Calu3 (cell line): ENCODE measurements around the gene KCNJ5. TPM values are rescaled to one million over a fixed set of nuclear protein-coding genes. Genes with fewer than 3 reads are reported as not detected.

ENCODE experiments used
- BruUV-seq: library from RNA; stranded (reverse); fragments of 400-500 nt; replicated peaks from 2 replicates; lab custom pipeline; 2021; lab: Mats Ljungman, UMichigan
- CTCF ChIA-PET: fragments of 300-600 bp; sonication (Branson Sonifier 250); formaldehyde crosslinking; loops from one replicate; lab custom pipeline; 2022; ENCODE audit warnings: antibody characterized with exemption; lab: Charles Lee
- DNase-seq: peaks from one replicate; pipeline ENCODE4 v3.0.0; 2022
- H3K27ac Mint-ChIP-seq: one replicate; pipeline ENCODE4 v1.8.0; 2022; ENCODE audit warnings: mixed read lengths; ENCODE audit not compliant: unreplicated experiment
- H3K27me3 Mint-ChIP-seq: one replicate; pipeline ENCODE4 v1.8.0; 2022; ENCODE audit warnings: mixed read lengths; ENCODE audit not compliant: unreplicated experiment
- H3K36me3 Mint-ChIP-seq: one replicate; pipeline ENCODE4 v1.8.0; 2022; ENCODE audit warnings: mild to moderate bottlenecking, moderate library complexity, mixed read lengths; ENCODE audit not compliant: insufficient read depth, unreplicated experiment
- H3K4me1 Mint-ChIP-seq: one replicate; pipeline ENCODE4 v1.8.0; 2022; ENCODE audit warnings: mild to moderate bottlenecking, low read depth, mixed read lengths; ENCODE audit not compliant: unreplicated experiment
- H3K4me3 Mint-ChIP-seq: one replicate; pipeline ENCODE4 v1.8.0; 2022; ENCODE audit warnings: mild to moderate bottlenecking, low read depth, moderate library complexity, mixed read lengths; ENCODE audit not compliant: unreplicated experiment
- H3K9me3 Mint-ChIP-seq: one replicate; pipeline ENCODE4 v1.8.0; 2022; ENCODE audit warnings: low read depth, mixed read lengths; ENCODE audit not compliant: unreplicated experiment
- CTCF ChIP-seq: fragments of 200-600 bp; IDR thresholded peaks from one replicate; pipeline ENCODE4 v1.8.0; 2022; ENCODE audit warnings: antibody characterized with exemption; ENCODE audit not compliant: unreplicated experiment
- intact Hi-C: fragments of 100-400 bp; cut with micrococcal nuclease; formaldehyde crosslinking; loops from one replicate; pipeline ENCODE4 v1.10.0; 2022; ENCODE audit not compliant: unreplicated experiment
- total RNA-seq: library from RNA; stranded (reverse); gene quantifications from 2 replicates; pipeline ENCODE4 v1.2.3, GENCODE V29; 2022

Gene KCNJ5
- total RNA-seq, 1 experiment from 2014 or later, result not detected

GRCh38 chr11:128889657-128890213 lies 1.4 kb upstream of the KCNJ5 start:
- Mint-ChIP-seq H3K9me3 (no peaks in the 10 kb centered on the region), H3K4me1 (peaks cover 10% of the 10 kb centered on the region), H3K27me3 (peaks cover 14% of the 10 kb centered on the region), H3K36me3 (peaks cover 6% of the 10 kb centered on the region), H3K4me3 (peak overlapping the region; percentile 72), H3K27ac (no peak overlapping the region)
- intact Hi-C loops, result loop anchor here (1.0 to 10.0 kb wide), 2 partner anchors 62 to 445 kb away; no protein-coding TSS in a partner anchor
- CTCF ChIA-PET, result interaction anchor here (1.0 to 1.1 kb wide), 2 partner anchors 17 to 67 kb away, joined by 3 to 5 read pairs; no protein-coding TSS in a partner anchor
- no peak for DNase-seq
- no peak for TF ChIP-seq CTCF
- BruUV-seq, result no TSS peak

- peaks cover 14% of the 10 kb centered on the region for H3K27me3 Mint-ChIP-seq
- H3K36me3 Mint-ChIP-seq, result peaks cover 6% of the 10 kb centered on the region
- CTCF ChIA-PET, result interaction anchor here (1.0 to 1.1 kb wide), 2 partner anchors 16 to 66 kb away, joined by 3 to 5 read pairs; no protein-coding TSS in a partner anchor
- no peak overlapping the region for H3K27ac Mint-ChIP-seq
- no peak for DNase-seq
- peaks cover 10% of the 10 kb centered on the region for H3K4me1 Mint-ChIP-seq
- peak overlapping the region; percentile 72 for H3K4me3 Mint-ChIP-seq
- intact Hi-C loops, result no loop called here
- no peaks in the 10 kb centered on the region for H3K9me3 Mint-ChIP-seq
- no TSS peak for BruUV-seq
- TF ChIP-seq CTCF, result no peak
These were observed 977 bp upstream of the KCNJ5 start for GRCh38 chr11:128890216-128890542.

GRCh38 chr11:128891913-128892398 lies 800 bp downstream of the KCNJ5 start:
- no peak for DNase-seq
- peaks cover 3% of the 10 kb centered on the region for H3K4me1 Mint-ChIP-seq
- H3K9me3 Mint-ChIP-seq, result no peaks in the 10 kb centered on the region
- CTCF ChIA-PET, result no interaction called here
- peaks cover 14% of the 10 kb centered on the region for H3K27me3 Mint-ChIP-seq
- BruUV-seq, result no TSS peak
- peaks cover 6% of the 10 kb centered on the region for H3K36me3 Mint-ChIP-seq
- no peak overlapping the region for H3K4me3 Mint-ChIP-seq
- no peak for TF ChIP-seq CTCF
- H3K27ac Mint-ChIP-seq, result no peak overlapping the region
- intact Hi-C loops, result loop anchor here (1.0 kb wide), 1 partner anchor 21 kb away; no protein-coding TSS in a partner anchor

GRCh38 chr11:128892866-128893565 lies 1.9 kb downstream of the KCNJ5 start:
- no peak for DNase-seq
- CTCF ChIA-PET, result no interaction called here
- intact Hi-C loops, result no loop called here
- no peak overlapping the region for H3K4me3 Mint-ChIP-seq
- H3K4me1 Mint-ChIP-seq, result no peaks in the 10 kb centered on the region
- no peak overlapping the region for H3K27ac Mint-ChIP-seq
- H3K27me3 Mint-ChIP-seq, result peaks cover 10% of the 10 kb centered on the region
- no peak for TF ChIP-seq CTCF
- peaks cover 6% of the 10 kb centered on the region for H3K36me3 Mint-ChIP-seq
- no peaks in the 10 kb centered on the region for H3K9me3 Mint-ChIP-seq
- no TSS peak for BruUV-seq
